Daoy (cell line): ENCODE data around the gene STXBP5. TPM values are rescaled to one million over a fixed set of nuclear protein-coding genes. Genes with fewer than 3 reads are reported as not detected.

Source experiments
- DNase-seq: peaks from one replicate; pipeline ENCODE4 v3.0.0-alpha.2; 2015; ENCODE audit warnings: low read depth
- total RNA-seq: library from RNA; depleted of rRNA; stranded (reverse); fragments of >200 nt; shearing (Covaris generic); gene quantifications from 2 replicates; pipeline ENCODE4 v1.2.3, GENCODE V29; 2014

STXBP5 gene
- total RNA-seq, 1 experiment from 2014 or later, result 22.7 TPM

DNA sequence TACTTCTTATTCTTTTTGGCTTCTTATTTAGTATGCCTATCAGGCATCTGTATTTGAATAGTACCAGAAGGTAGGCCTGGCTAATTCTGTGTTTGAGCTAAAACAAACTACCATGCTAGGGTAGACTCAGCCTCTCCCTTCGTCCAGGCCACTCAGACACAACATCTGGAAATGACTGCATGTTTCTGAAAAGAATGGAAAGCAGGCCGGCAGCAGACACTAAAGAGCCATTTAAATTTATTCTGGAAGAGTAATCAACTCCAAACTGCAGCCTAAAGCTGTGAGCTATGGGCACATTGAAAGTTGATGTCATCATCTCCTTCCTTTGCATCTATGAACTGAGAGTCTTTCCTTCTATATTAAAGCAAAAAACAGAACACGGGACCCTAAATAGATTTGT is 233.4 kb downstream of the STXBP5 start:
- no peak for DNase-seq

DNA sequence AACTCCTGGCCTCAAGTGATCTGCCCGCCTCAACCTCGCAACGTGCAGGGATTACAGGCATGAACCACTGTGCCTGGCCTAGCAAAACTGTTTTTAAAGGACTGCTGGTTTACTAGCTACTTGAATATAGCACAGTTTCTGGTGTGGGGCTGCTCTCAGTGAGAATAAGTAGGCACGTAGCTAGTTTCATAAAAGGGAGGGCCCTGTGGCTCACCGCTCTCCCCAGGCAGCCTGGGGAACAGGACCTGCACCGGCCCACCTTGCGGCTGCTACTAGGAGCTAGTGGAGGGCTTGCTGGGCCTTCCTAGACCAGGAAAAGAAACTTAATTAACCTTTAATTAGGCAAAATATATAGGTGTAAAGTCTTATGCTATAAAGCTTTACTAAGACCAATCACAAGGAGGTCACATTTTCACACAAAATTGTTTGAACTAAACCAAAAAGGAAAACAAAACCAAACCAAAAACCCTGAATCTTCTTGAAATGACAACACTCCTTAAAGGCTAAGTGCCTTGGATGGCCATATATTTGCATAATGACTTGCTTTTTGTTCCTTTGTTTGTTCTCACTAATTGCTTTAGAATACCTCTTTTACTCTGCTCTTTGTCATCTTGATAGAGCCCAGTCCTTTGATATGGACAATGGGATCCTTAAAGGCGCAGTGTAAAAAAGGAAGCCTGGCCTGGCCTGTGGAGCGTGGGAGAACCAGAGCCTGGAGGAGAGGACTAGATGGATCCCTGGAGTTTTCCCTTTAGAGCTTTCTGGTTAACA is 234.7 kb downstream of the STXBP5 start:
- DNase-seq, result no peak
